Lower leg skin (tissue), 4 donors: ENCODE data around the gene SPOCK1. TPM values are rescaled to one million over a fixed set of nuclear protein-coding genes. Genes with fewer than 3 reads are reported as not detected.

ENCODE experiments used
- DNase-seq, 2 donors: peaks; one replicate each; pipeline ENCODE4 v3.0.0-alpha.2; 2019; ENCODE audit warnings: low spot score in 2 of 2
- H3K4me3 ChIP-seq: fragments of 200-600 bp; sonication (generic); 2 replicates; pipeline ENCODE4 v1.5.1; 2017; ENCODE audit warnings: mild to moderate bottlenecking, low read depth; ENCODE audit not compliant: poor library complexity, severe bottlenecking
- POLR2A ChIP-seq, 2 donors: fragments of 450-650 bp; IDR thresholded peaks; one replicate each; pipeline ENCODE4 v1.6.1; 2016 to 2017; ENCODE audit warnings: antibody characterized with exemption in 2 of 2, mild to moderate bottlenecking in 1 of 2, moderate library complexity in 1 of 2
- WGBS, 2 donors: methylation state at CpG; one replicate each; pipeline ENCODE4 v1.1.5; 2018; 5-methylcytosine and 5-hydroxymethylcytosine counted together
- intact Hi-C: fragments of 100-400 bp; cut with DNase I; formaldehyde crosslinking; loops from one replicate; pipeline ENCODE4 v1.15.0; 2023; ENCODE audit warnings: low total_unique reads
- total RNA-seq, 4 donors: library from RNA; depleted of rRNA; stranded (reverse); fragments of >200 nt; gene quantifications; one replicate each; pipeline ENCODE4 v1.1.0, GENCODE V29; 2016
- TF ChIP-seq, protein P1 (sequence below), 3 donors: fragments of 450-650 bp; IDR thresholded peaks; one replicate each; pipeline ENCODE4 v1.5.1; 2016; ENCODE audit warnings: antibody characterized with exemption in 3 of 3, mild to moderate bottlenecking in 3 of 3, moderate library complexity in 2 of 3

SPOCK1 gene
- total RNA-seq, 4 donors from 2014 or later = 7.9 to 21.5 (median 11.7) TPM

DNA sequence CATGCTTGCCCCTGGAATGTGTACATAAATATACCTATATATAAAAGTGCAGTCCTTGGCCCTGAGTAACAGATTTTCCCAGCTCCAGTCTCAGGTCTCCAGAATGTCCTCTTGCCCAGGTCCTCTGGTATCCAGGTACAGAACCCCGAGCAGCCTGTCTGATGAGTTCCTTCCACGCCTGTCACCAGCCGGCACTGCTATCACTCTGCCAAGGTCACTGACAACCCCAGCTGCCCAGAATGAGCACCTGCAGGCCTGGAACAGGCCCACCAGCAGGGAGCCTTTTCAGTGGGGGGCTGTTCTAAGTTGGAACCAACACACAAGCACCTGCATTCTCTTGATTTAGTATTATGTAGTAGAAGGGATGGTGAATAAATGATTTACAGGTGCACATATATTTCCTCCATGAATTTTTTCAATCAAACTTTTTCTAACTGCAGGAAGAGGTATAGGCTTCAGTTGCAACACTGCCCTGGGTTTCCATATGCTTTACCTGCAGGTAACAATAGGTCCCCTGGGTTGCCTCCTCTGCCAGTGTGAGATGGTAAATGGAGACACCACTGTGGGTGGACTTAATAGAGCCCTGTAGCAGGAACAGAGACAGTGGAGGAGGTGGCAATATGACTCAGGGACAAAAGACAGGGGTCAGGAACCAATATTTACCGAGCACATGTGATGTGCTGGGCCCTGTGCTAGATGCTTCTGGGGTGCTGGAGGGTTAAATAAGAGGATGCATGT, 291.9 kb downstream of the SPOCK1 start:
- WGBS, 2 donors = 90 to 92% methylated on average over 4 of the region's 4 CpGs
- DNase-seq = no peak
- no peak overlapping the region for H3K4me3 ChIP-seq
- TF ChIP-seq, protein P1, sequence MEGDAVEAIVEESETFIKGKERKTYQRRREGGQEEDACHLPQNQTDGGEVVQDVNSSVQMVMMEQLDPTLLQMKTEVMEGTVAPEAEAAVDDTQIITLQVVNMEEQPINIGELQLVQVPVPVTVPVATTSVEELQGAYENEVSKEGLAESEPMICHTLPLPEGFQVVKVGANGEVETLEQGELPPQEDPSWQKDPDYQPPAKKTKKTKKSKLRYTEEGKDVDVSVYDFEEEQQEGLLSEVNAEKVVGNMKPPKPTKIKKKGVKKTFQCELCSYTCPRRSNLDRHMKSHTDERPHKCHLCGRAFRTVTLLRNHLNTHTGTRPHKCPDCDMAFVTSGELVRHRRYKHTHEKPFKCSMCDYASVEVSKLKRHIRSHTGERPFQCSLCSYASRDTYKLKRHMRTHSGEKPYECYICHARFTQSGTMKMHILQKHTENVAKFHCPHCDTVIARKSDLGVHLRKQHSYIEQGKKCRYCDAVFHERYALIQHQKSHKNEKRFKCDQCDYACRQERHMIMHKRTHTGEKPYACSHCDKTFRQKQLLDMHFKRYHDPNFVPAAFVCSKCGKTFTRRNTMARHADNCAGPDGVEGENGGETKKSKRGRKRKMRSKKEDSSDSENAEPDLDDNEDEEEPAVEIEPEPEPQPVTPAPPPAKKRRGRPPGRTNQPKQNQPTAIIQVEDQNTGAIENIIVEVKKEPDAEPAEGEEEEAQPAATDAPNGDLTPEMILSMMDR (IDR thresholded peaks at IDR 0.05) = no peak
- TF ChIP-seq POLR2A (IDR thresholded peaks at IDR 0.05) = no peak
- intact Hi-C loops = no loop called here

DNA sequence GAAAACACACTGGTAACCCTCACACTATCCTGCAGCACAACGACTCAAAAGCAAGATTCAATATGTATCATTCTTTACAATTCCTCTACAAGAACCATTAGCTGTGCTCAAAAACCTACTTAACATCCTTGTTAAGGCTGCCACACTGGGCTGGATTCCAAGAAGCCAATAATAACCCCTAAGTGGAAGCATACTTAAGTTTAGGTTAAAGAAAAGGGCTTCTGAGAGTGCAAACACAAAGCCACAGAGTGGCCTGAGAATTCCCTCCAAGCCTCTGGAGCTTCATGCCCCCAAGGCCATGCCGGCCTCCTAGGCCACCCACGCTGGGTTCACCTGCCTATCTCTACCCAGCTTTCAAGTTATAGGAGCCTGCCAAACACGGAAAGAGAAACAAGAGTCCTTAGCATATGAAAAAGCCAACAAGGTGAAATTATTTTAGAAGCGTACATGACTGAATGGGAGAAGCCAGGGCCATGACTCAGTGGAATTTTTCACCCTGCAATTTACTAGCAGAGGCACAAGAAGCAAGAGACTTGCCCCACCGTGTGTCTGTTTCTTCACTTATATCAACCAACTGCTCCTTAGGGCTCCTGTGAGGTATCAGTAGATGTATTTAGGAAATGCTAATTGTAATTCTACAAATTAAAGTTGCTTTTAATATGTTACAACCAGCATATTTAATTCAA, 293.0 kb downstream of the SPOCK1 start:
- TF ChIP-seq, protein P1 (IDR thresholded peaks at IDR 0.05) = no peak
- TF ChIP-seq POLR2A (IDR thresholded peaks at IDR 0.05) = no peak
- no peak overlapping the region for H3K4me3 ChIP-seq
- 59 to 63% methylated on average over 6 of the region's 6 CpGs for WGBS, 2 donors
- no peak for DNase-seq
- intact Hi-C loops = no loop called here

DNA sequence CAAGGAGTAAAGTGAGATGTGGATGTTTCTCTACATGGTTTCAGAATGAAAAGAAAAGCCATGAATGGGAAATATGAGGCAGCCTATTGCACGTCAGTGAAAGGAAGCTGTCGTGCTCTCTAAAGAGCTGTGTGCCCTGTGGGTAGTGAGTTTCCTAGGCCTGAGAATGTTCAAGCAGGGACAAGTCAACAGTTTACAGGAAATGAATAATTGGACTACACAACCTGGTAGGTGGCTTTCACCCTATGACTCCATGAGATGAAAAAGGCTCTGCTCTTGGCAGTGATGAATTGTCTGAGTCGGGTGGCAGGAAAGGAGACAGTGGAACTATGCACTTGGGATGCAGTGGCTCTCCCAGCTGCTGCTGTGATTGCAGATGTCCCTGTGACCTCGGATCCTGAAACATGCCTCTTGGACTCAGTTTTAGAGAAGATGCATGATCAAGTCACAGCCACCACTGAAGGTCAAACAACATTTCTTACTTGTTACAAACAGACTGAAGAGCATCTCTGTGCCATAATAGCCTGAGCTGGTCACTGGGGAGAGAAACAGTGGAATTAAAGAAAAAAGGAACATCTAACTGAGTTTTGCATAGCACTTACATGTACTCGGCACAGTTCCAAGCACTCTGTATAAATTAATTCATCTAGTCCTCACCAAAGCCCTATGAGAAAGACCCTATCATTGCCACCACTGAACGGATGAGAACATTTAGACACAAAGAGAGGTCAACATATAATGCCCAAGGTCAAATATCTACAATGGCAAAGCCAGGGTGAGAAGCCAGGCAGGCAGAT, 293.7 kb downstream of the SPOCK1 start:
- intact Hi-C loops = no loop called here
- H3K4me3 ChIP-seq = no peak overlapping the region
- DNase-seq = no peak
- no peak for TF ChIP-seq POLR2A (IDR thresholded peaks at IDR 0.05)
- TF ChIP-seq, protein P1 (IDR thresholded peaks at IDR 0.05) = no peak
- 69% methylated on average over 6 of the region's 6 CpGs for WGBS, 2 donors

- no peak for DNase-seq
- intact Hi-C loops = no loop called here
- TF ChIP-seq POLR2A (IDR thresholded peaks at IDR 0.05) = no peak
- TF ChIP-seq, protein P1 (IDR thresholded peaks at IDR 0.05) = no peak
- WGBS, 2 donors = 64 to 76% methylated on average over 4 of the region's 4 CpGs
- H3K4me3 ChIP-seq = no peak overlapping the region
Measured at GRCh38 chr5:137203011-137203632, 296.0 kb downstream of the SPOCK1 start.

GRCh38 chr5:137201876-137202275, 297.2 kb downstream of the SPOCK1 start:
- intact Hi-C loops = no loop called here
- no peak overlapping the region for H3K4me3 ChIP-seq
- 80 to 84% methylated on average over 3 of the region's 3 CpGs for WGBS, 2 donors
- peak in 1 of 2 donors; percentile 49 for DNase-seq
- no peak for TF ChIP-seq POLR2A (IDR thresholded peaks at IDR 0.05)
- TF ChIP-seq, protein P1 (IDR thresholded peaks at IDR 0.05) = no peak
